AG10803 (cell line): Measurements from ENCODE around the gene PLCH1.
A peak's percentile ranks its signal among the peaks of the same experiment; 100 is the strongest.

Source experiments
- DNase-seq: peaks from one replicate; pipeline ENCODE4 v3.0.0; 2010; ENCODE audit warnings: low read depth
- H3K4me3 ChIP-seq: 2 replicates; pipeline ENCODE4 v1.5.1; 2011; ENCODE audit warnings: mild to moderate bottlenecking, low read length, control low read depth
- TF ChIP-seq, protein P1 (sequence below): conservative IDR thresholded peaks from 2 replicates; pipeline ENCODE4 v1.5.1; 2011; ENCODE audit warnings: mild to moderate bottlenecking, low read length, control low read depth, inconsistent platforms

Gene PLCH1

DNA sequence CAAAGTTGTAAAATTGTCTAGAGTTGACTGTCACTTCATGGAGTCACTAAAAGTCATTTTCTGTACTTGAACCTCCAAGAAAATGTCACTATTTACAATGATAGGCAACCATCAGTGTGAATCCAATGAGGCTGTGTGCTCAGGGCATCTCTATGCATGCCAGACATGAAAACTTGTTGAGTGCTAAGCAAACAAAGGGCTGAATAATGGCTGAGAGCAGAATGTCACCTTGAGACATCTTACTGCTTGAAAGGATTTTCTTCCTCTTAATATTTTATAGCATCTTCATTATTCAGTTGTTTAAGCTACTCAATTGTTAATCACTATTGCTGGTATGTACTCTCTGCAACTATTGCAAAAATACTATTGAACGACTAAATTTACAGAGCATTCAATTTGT lies 184.7 kb downstream of the PLCH1 start:
- DNase-seq: no peak

DNA sequence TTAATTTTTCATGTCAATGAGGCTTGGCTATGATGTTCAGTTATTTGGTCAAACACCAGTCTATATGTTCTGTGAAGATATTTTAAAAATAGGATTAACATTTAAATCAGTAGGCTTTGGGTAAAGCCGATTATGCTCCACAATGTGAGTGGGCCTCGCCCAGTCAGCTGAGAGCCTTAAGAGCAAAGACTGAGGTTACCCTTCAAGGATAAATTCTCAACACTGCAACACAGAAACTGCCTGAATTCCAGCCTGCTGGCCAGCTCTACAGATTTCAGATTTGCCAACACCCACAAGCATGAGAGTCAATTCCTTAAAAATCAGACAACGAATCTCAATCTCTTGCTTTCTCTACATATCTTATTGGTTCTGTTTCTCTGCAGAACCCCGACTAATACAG lies 188.3 kb downstream of the PLCH1 start:
- TF ChIP-seq, protein P1, sequence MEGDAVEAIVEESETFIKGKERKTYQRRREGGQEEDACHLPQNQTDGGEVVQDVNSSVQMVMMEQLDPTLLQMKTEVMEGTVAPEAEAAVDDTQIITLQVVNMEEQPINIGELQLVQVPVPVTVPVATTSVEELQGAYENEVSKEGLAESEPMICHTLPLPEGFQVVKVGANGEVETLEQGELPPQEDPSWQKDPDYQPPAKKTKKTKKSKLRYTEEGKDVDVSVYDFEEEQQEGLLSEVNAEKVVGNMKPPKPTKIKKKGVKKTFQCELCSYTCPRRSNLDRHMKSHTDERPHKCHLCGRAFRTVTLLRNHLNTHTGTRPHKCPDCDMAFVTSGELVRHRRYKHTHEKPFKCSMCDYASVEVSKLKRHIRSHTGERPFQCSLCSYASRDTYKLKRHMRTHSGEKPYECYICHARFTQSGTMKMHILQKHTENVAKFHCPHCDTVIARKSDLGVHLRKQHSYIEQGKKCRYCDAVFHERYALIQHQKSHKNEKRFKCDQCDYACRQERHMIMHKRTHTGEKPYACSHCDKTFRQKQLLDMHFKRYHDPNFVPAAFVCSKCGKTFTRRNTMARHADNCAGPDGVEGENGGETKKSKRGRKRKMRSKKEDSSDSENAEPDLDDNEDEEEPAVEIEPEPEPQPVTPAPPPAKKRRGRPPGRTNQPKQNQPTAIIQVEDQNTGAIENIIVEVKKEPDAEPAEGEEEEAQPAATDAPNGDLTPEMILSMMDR: no peak
- H3K4me3 ChIP-seq: no peak overlapping the region
- peak; percentile 48 for DNase-seq

More for the DNA sequence above, 184.7 kb downstream of the PLCH1 start:
- no peak overlapping the region for H3K4me3 ChIP-seq
- TF ChIP-seq, protein P1: no peak

DNA sequence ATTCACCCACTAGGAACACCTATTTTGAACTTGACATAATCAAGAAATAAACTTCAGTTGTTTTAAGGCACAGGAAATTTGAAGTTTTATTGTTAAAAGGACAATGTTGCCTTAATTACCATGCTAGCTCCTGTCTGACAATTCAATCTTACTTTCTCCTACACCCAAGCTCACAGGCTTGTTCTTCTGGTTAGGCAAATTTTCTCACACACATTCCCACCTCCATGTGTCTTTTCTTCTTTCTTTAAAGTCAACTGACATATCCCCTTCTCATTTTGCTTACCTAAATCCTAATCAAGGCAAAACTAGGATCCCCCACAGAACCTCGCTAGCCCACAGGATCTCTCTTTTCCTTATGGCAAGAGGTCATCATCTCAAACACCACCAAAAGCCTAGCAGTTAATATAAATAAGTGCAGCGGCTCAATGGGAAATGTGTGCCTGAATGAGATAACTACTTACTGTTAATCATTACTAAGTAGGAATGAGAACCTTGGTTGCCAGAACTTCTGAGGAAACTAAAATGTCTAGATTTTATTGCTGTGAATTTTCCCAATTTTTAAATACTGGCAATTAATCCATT lies 189.3 kb downstream of the PLCH1 start:
- TF ChIP-seq, protein P1: no peak
- no peak for DNase-seq
- no peak overlapping the region for H3K4me3 ChIP-seq

DNA sequence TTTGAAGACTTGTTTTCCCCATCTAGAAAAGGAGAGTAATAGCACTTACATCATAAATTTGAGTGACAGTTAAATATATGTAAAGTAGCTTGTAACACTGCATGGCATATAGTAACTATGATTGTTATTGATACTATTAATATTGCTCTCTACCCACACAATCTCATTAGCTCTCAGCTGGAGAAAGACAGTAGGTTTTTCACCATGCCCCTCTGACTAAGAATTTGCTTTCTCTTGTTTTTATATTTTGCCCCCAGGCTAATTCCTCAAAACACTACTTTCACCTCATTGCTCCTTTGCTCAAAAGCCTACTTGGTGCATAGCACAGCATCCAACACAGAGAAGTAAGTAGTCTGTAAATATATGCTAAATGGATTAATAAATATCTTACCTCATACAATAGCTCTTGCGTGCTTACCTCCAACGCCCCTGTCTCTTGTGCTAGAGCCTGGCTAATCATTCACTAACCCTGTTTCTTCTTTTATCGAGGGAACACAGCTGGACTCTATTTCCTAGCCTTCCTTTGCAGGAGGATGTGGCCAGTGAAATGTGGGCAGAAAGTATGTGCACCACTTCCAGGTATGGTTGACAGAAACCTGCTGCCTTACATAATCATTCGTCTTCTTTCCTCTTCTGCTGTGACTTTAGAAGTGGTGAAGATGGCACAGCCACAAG lies 190.0 kb downstream of the PLCH1 start:
- no peak for DNase-seq
- TF ChIP-seq, protein P1: no peak
- no peak overlapping the region for H3K4me3 ChIP-seq

DNA sequence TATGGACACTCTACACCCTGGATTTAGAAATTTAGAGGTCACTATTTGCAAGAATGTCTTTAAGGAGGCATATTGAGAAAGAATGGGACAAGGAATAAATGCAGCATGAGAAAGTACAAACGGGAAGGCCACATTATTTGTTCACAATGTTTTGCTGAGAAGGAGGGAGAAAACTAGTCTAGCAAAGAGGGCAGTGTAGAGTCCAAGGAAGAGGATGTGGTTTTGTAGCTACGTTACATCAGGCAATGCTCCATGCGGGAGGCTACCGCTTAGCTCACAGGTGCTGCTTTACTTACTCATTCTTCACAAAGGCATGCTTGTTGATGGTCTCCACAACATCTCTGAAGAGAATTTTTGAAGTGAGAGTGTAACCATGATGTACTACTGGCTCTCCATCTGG lies 191.1 kb downstream of the PLCH1 start:
- H3K4me3 ChIP-seq: no peak overlapping the region
- no peak for DNase-seq
- TF ChIP-seq, protein P1: no peak

DNA sequence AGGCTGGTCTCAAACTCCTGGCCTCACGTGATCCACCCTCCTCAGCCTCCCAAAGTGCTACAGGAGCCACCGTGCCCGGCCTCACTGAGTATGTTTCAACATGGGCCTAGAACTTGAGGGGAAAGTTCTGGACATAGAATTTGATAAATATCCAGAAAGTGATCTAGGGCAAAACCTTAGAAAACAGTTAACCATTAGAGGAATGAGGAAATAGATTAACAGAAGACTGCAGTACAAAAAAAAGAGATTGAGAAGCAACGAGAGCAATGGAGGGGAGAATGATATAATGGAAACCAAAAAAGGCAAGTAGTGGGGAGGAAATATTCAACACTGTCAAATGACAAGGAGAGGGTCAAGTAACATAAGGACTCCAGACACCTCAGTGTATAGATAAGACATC lies 191.5 kb downstream of the PLCH1 start:
- no peak overlapping the region for H3K4me3 ChIP-seq
- DNase-seq: no peak
- TF ChIP-seq, protein P1: no peak

DNA sequence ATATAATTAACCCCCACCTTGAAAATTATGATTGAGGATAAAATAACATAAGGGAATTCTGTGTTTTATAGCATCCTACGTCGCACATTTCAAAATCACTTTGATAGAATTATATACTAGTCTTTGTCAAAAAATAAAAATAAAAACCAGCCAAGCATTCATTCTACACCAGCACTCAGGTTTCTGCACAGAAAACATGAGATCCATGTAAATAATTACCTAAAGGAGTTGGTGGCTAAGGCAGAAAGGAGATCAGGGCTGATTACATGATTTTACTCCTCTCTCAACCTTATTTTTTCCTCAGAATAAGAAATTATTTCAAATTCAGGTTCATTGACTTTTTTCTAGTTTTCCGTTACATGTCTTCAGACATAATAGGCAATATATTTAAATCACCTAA lies 194.5 kb downstream of the PLCH1 start:
- DNase-seq: no peak
- H3K4me3 ChIP-seq: no peak overlapping the region
- TF ChIP-seq, protein P1: no peak
